ENCODE measurements around the gene EARS2.

DNA sequence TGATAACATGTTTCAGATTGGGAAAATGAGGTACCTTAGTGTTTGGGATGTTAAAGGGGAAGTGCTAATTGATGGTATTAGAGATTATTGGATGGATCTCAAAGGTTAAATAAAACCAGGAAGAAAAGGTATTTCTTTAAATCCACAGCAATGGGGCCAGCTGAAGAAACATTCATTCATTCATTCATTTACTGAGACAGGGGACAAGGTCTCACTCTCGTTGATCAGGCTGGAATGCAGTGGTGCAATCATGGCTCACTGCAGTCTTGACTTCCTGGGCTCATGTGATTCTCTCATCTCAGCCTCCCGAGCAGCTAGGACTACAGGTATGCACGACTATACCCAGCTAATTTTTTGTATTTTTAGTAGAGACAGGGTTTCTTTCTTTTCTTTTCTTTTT is 19.8 kb downstream of the EARS2 start:
- TF ChIP-seq CTCF (IDR thresholded peaks at IDR 0.05) = no peak
- no peak for TF ChIP-seq ZNF425 (CRISPR knock-in tag; conservative IDR thresholded peaks at IDR 0.05)
- TF ChIP-seq, protein P1, sequence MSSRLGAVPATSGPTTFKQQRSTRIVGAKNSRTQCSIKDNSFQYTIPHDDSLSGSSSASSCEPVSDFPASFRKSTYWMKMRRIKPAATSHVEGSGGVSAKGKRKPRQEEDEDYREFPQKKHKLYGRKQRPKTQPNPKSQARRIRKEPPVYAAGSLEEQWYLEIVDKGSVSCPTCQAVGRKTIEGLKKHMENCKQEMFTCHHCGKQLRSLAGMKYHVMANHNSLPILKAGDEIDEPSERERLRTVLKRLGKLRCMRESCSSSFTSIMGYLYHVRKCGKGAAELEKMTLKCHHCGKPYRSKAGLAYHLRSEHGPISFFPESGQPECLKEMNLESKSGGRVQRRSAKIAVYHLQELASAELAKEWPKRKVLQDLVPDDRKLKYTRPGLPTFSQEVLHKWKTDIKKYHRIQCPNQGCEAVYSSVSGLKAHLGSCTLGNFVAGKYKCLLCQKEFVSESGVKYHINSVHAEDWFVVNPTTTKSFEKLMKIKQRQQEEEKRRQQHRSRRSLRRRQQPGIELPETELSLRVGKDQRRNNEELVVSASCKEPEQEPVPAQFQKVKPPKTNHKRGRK (CRISPR knock-in tag; IDR thresholded peaks at IDR 0.05; ENCODE audit: borderline replicate concordance) = no peak
- no peak for TF ChIP-seq CREM (CRISPR knock-in tag; IDR thresholded peaks at IDR 0.05)
- no peak for TF ChIP-seq ZNF416 (CRISPR knock-in tag; IDR thresholded peaks at IDR 0.05)
- TF ChIP-seq AFF4 (CRISPR knock-in tag; IDR thresholded peaks at IDR 0.05; ENCODE audit: borderline replicate concordance) = no peak
- TF ChIP-seq ZNF396 (CRISPR knock-in tag; IDR thresholded peaks at IDR 0.05; ENCODE audit: borderline replicate concordance) = no peak
- no peak for TF ChIP-seq SOX15 (CRISPR knock-in tag; IDR thresholded peaks at IDR 0.05)

Measured in WTC11 (cell line).